Activated naive CD8-positive, alpha-beta T cell treated with anti-CD3 and anti-CD28 coated beads, Interleukin-2, amount 10 ng/mL, durations not matched to agents 7 days and 5 days (primary cell): ENCODE data around the gene TPSG1. TPM values are rescaled to one million over a fixed set of nuclear protein-coding genes. Genes with fewer than 3 reads are reported as not detected.
"Not testable (repeated sequence)": the region's sequence is repeated elsewhere in the genome, so short reads cannot be mapped to it uniquely, and the experiment has no call there.

ENCODE experiments used
- ATAC-seq: fragments of 150-1000 bp; cut with Tn5 transposase; one replicate; pipeline ENCODE4 v1.10.0; 2021; ENCODE audit warnings: low read depth, moderate library complexity
- POLR2A ChIA-PET: fragments of 350-600 bp; sonication (Branson Sonifier 250); formaldehyde crosslinking; loops from one replicate; lab custom pipeline; 2021; ENCODE audit warnings: antibody characterized with exemption; lab: Charles Lee
- DNase-seq: peaks from one replicate; pipeline ENCODE4 v3.0.0; 2021
- H3K27ac Mint-ChIP-seq: one replicate; pipeline ENCODE4 v1.8.0; 2022; ENCODE audit warnings: mild to moderate bottlenecking, mixed read lengths
- H3K27me3 Mint-ChIP-seq: one replicate; pipeline ENCODE4 v1.8.0; 2022; ENCODE audit warnings: mild to moderate bottlenecking, moderate library complexity, mixed read lengths
- H3K36me3 Mint-ChIP-seq: one replicate; pipeline ENCODE4 v1.8.0; 2021; ENCODE audit warnings: mild to moderate bottlenecking, mixed read lengths
- H3K4me1 Mint-ChIP-seq: one replicate; pipeline ENCODE4 v1.8.0; 2021; ENCODE audit warnings: mixed read lengths
- H3K4me3 Mint-ChIP-seq: one replicate; pipeline ENCODE4 v1.8.0; 2022; ENCODE audit warnings: mild to moderate bottlenecking, moderate library complexity, mixed read lengths
- H3K9me3 Mint-ChIP-seq: one replicate; pipeline ENCODE4 v1.8.0; 2021; ENCODE audit warnings: mixed read lengths
- total RNA-seq, 2 experiments: library from RNA; stranded (reverse); gene quantifications; one replicate each; pipeline ENCODE4 v1.2.3, GENCODE V29; 2021

Gene TPSG1
- total RNA-seq, 2 experiments from 2014 or later, result not detected

- H3K36me3 Mint-ChIP-seq, result no peaks in the 10 kb centered on the region
- no peaks in the 10 kb centered on the region for H3K9me3 Mint-ChIP-seq
- H3K27ac Mint-ChIP-seq, result no peak overlapping the region
- no peak overlapping the region for H3K4me3 Mint-ChIP-seq
- DNase-seq, result no peak
- H3K4me1 Mint-ChIP-seq, result no peaks in the 10 kb centered on the region
- H3K27me3 Mint-ChIP-seq, result no peaks in the 10 kb centered on the region
- POLR2A ChIA-PET, result no interaction called here
- no peak for ATAC-seq
Observed at GRCh38 chr16:1211451-1212268, 13.4 kb downstream of the TPSG1 start.

GRCh38 chr16:1210461-1210860 is 14.6 kb downstream of the TPSG1 start:
- no peaks in the 10 kb centered on the region for H3K9me3 Mint-ChIP-seq
- H3K4me1 Mint-ChIP-seq, result no peaks in the 10 kb centered on the region
- H3K27me3 Mint-ChIP-seq, result no peaks in the 10 kb centered on the region
- POLR2A ChIA-PET, result no interaction called here
- no peak overlapping the region for H3K4me3 Mint-ChIP-seq
- ATAC-seq (no peak), DNase-seq (no peak)
- no peak overlapping the region for H3K27ac Mint-ChIP-seq
- no peaks in the 10 kb centered on the region for H3K36me3 Mint-ChIP-seq

GRCh38 chr16:1209081-1209480 is 16.0 kb downstream of the TPSG1 start:
- ATAC-seq, result no peak
- no peak overlapping the region for H3K27ac Mint-ChIP-seq
- H3K36me3 Mint-ChIP-seq, result no peaks in the 10 kb centered on the region
- no peaks in the 10 kb centered on the region for H3K9me3 Mint-ChIP-seq
- POLR2A ChIA-PET, result no interaction called here
- no peaks in the 10 kb centered on the region for H3K27me3 Mint-ChIP-seq
- DNase-seq, result no peak
- no peaks in the 10 kb centered on the region for H3K4me1 Mint-ChIP-seq
- H3K4me3 Mint-ChIP-seq, result no peak overlapping the region

- ATAC-seq, result peak; percentile 76
- Mint-ChIP-seq H3K4me1 (no peaks in the 10 kb centered on the region), H3K4me3 (peak overlapping the region; percentile 25), H3K27ac (peak overlapping the region; percentile 73), H3K27me3 (no peaks in the 10 kb centered on the region), H3K9me3 (no peaks in the 10 kb centered on the region), H3K36me3 (no peaks in the 10 kb centered on the region)
- POLR2A ChIA-PET, result no interaction called here
- no peak for DNase-seq
Observed at GRCh38 chr16:1208239-1208830, 16.7 kb downstream of the TPSG1 start.

- ATAC-seq, result no peak
Observed at GRCh38 chr16:1206786-1207185, 18.3 kb downstream of the TPSG1 start.

GRCh38 chr16:1206326-1206725 is 18.7 kb downstream of the TPSG1 start:
- Mint-ChIP-seq H3K36me3 (no peaks in the 10 kb centered on the region), H3K27ac (no peak overlapping the region)

More at GRCh38 chr16:1206786-1207185, 18.3 kb downstream of the TPSG1 start:
- DNase-seq, result no peak
- POLR2A ChIA-PET, result no interaction called here
- no peaks in the 10 kb centered on the region for H3K27me3 Mint-ChIP-seq
- H3K4me3 Mint-ChIP-seq, result no peak overlapping the region
- no peaks in the 10 kb centered on the region for H3K36me3 Mint-ChIP-seq
- H3K4me1 Mint-ChIP-seq, result no peaks in the 10 kb centered on the region
- peak overlapping the region; percentile 38 for H3K27ac Mint-ChIP-seq
- H3K9me3 Mint-ChIP-seq, result no peaks in the 10 kb centered on the region

GRCh38 chr16:1204933-1205332 is 20.1 kb downstream of the TPSG1 start:
- POLR2A ChIA-PET, result no interaction called here
- Mint-ChIP-seq H3K27ac (no peak overlapping the region), H3K9me3 (peaks cover under 1% of the 10 kb centered on the region), H3K4me1 (no peaks in the 10 kb centered on the region), H3K27me3 (no peaks in the 10 kb centered on the region), H3K4me3 (no peak overlapping the region), H3K36me3 (no peaks in the 10 kb centered on the region)
- DNase-seq (no peak), ATAC-seq (no peak)

More at GRCh38 chr16:1206326-1206725, 18.7 kb downstream of the TPSG1 start:
- no peaks in the 10 kb centered on the region for H3K27me3 Mint-ChIP-seq
- no peak for DNase-seq
- no peaks in the 10 kb centered on the region for H3K9me3 Mint-ChIP-seq
- no peaks in the 10 kb centered on the region for H3K4me1 Mint-ChIP-seq
- no peak for ATAC-seq
- H3K4me3 Mint-ChIP-seq, result no peak overlapping the region
- POLR2A ChIA-PET, result no interaction called here

GRCh38 chr16:1202274-1202673 is 22.8 kb downstream of the TPSG1 start:
- H3K36me3 Mint-ChIP-seq, result no peaks in the 10 kb centered on the region
- POLR2A ChIA-PET, result no interaction called here
- no peak for ATAC-seq
- no peaks in the 10 kb centered on the region for H3K27me3 Mint-ChIP-seq
- peaks cover 2% of the 10 kb centered on the region for H3K4me1 Mint-ChIP-seq
- no peak for DNase-seq
- H3K27ac Mint-ChIP-seq, result no peak overlapping the region
- peaks cover 3% of the 10 kb centered on the region for H3K9me3 Mint-ChIP-seq
- H3K4me3 Mint-ChIP-seq, result no peak overlapping the region

GRCh38 chr16:1201444-1201843 is 23.6 kb downstream of the TPSG1 start:
- Mint-ChIP-seq H3K4me3 (no peak overlapping the region), H3K4me1 (peaks cover 3% of the 10 kb centered on the region), H3K9me3 (peaks cover 3% of the 10 kb centered on the region), H3K36me3 (no peaks in the 10 kb centered on the region), H3K27ac (no peak overlapping the region), H3K27me3 (no peaks in the 10 kb centered on the region)
- POLR2A ChIA-PET, result no interaction called here
- DNase-seq (no peak), ATAC-seq (no peak)

- Mint-ChIP-seq H3K4me1 (peaks cover 4% of the 10 kb centered on the region), H3K27me3 (no peaks in the 10 kb centered on the region), H3K4me3 (no peak overlapping the region), H3K27ac (no peak overlapping the region), H3K9me3 (peaks cover 3% of the 10 kb centered on the region), H3K36me3 (no peaks in the 10 kb centered on the region)
- ATAC-seq, result no peak
- no peak for DNase-seq
- POLR2A ChIA-PET, result no interaction called here
Observed at GRCh38 chr16:1200014-1200627, 24.9 kb downstream of the TPSG1 start.

- H3K27ac Mint-ChIP-seq, result no peak overlapping the region
- no peak for DNase-seq
- no peak overlapping the region for H3K4me3 Mint-ChIP-seq
- POLR2A ChIA-PET, result no interaction called here
- peaks cover 3% of the 10 kb centered on the region for H3K9me3 Mint-ChIP-seq
- H3K4me1 Mint-ChIP-seq, result peaks cover 4% of the 10 kb centered on the region
- ATAC-seq, result no peak
- no peaks in the 10 kb centered on the region for H3K27me3 Mint-ChIP-seq
- no peaks in the 10 kb centered on the region for H3K36me3 Mint-ChIP-seq
Observed at GRCh38 chr16:1199347-1200013, 25.6 kb downstream of the TPSG1 start.

GRCh38 chr16:1198671-1199346 is 26.3 kb downstream of the TPSG1 start:
- H3K4me1 Mint-ChIP-seq, H3K36me3 Mint-ChIP-seq, POLR2A ChIA-PET, H3K4me3 Mint-ChIP-seq, DNase-seq, H3K27me3 Mint-ChIP-seq, ATAC-seq, H3K27ac Mint-ChIP-seq, H3K9me3 Mint-ChIP-seq: not testable (repeated sequence)

GRCh38 chr16:1198194-1198593 is 26.9 kb downstream of the TPSG1 start:
- H3K9me3 Mint-ChIP-seq, result peaks cover 3% of the 10 kb centered on the region
- no peaks in the 10 kb centered on the region for H3K27me3 Mint-ChIP-seq
- POLR2A ChIA-PET, result no interaction called here
- H3K27ac Mint-ChIP-seq, result no peak overlapping the region
- no peak for ATAC-seq
- no peak overlapping the region for H3K4me3 Mint-ChIP-seq
- no peaks in the 10 kb centered on the region for H3K36me3 Mint-ChIP-seq
- peaks cover 4% of the 10 kb centered on the region for H3K4me1 Mint-ChIP-seq
- DNase-seq, result no peak
